Suprapubic skin (tissue), 4 donors: ENCODE results near the gene CD109. TPM values are rescaled to one million over a fixed set of nuclear protein-coding genes. Genes with fewer than 3 reads are reported as not detected.
A peak's percentile ranks its signal among the peaks of the same experiment; 100 is the strongest.

Source experiments
- DNase-seq, 2 donors: peaks; one replicate each; pipeline ENCODE4 v3.0.0-alpha.2; 2019; ENCODE audit warnings: low spot score in 2 of 2
- H3K27ac ChIP-seq: fragments of 200-600 bp; sonication (generic); one replicate; pipeline ENCODE4 v1.5.1; 2019
- H3K27me3 ChIP-seq: fragments of 200-600 bp; sonication (generic); one replicate; pipeline ENCODE4 v1.5.1; 2019
- H3K36me3 ChIP-seq: fragments of 200-600 bp; sonication (generic); one replicate; pipeline ENCODE4 v1.5.1; 2019
- H3K4me1 ChIP-seq: fragments of 200-600 bp; sonication (generic); one replicate; pipeline ENCODE4 v1.5.1; 2019
- H3K4me3 ChIP-seq: fragments of 200-600 bp; sonication (generic); one replicate; pipeline ENCODE4 v1.5.1; 2019; ENCODE audit warnings: mild to moderate bottlenecking
- H3K9me3 ChIP-seq: fragments of 200-600 bp; sonication (generic); one replicate; pipeline ENCODE4 v1.5.1; 2019
- EP300 ChIP-seq: sonication (generic); formaldehyde crosslinking; IDR thresholded peaks from one replicate; pipeline ENCODE4 v1.6.1; 2017; ENCODE audit warnings: antibody characterized with exemption
- POLR2A ChIP-seq, 2 donors: fragments of 450-650 bp; IDR thresholded peaks; one replicate each; pipeline ENCODE4 v1.6.1; 2017; ENCODE audit warnings: antibody characterized with exemption in 2 of 2, mild to moderate bottlenecking in 2 of 2, moderate library complexity in 2 of 2
- POLR2AphosphoS5 ChIP-seq, 3 donors: sonication (generic); formaldehyde crosslinking; IDR thresholded peaks; one replicate each; pipeline ENCODE4 v1.6.1; 2017; ENCODE audit warnings: antibody characterized with exemption in 3 of 3
- WGBS: methylation state at CpG from one replicate; pipeline ENCODE4 v1.1.5; 2018; 5-methylcytosine and 5-hydroxymethylcytosine counted together
- total RNA-seq, 4 donors: library from RNA; depleted of rRNA; stranded (reverse); fragments of >200 nt; gene quantifications; one replicate each; pipeline ENCODE4 v1.1.0, GENCODE V29; 2016
- TF ChIP-seq, protein P1 (sequence below), 2 donors: fragments of 200-600 bp in 1 of 2; fragments of 450-650 bp in 1 of 2; sonication (generic) in 1 of 2; IDR thresholded peaks; one replicate each; pipeline ENCODE4 v1.5.1; 2016 to 2019; ENCODE audit warnings: antibody characterized with exemption in 2 of 2, mild to moderate bottlenecking in 1 of 2, moderate library complexity in 1 of 2

Gene CD109
- total RNA-seq, 4 donors from 2014 or later: 27.5 to 48.2 (median 43.1) TPM

- Histone ChIP-seq H3K4me1 (peaks cover 7% of the 10 kb centered on the region), H3K27ac (no peak overlapping the region), H3K4me3 (no peak overlapping the region), H3K9me3 (no peaks in the 10 kb centered on the region), H3K27me3 (no peaks in the 10 kb centered on the region), H3K36me3 (no peaks in the 10 kb centered on the region)
- 92% methylated on average over 5 of the region's 5 CpGs for WGBS
- DNase-seq: no peak
- TF ChIP-seq EP300: no peak
- TF ChIP-seq POLR2A (IDR thresholded peaks at IDR 0.05): no peak
- TF ChIP-seq, protein P1, sequence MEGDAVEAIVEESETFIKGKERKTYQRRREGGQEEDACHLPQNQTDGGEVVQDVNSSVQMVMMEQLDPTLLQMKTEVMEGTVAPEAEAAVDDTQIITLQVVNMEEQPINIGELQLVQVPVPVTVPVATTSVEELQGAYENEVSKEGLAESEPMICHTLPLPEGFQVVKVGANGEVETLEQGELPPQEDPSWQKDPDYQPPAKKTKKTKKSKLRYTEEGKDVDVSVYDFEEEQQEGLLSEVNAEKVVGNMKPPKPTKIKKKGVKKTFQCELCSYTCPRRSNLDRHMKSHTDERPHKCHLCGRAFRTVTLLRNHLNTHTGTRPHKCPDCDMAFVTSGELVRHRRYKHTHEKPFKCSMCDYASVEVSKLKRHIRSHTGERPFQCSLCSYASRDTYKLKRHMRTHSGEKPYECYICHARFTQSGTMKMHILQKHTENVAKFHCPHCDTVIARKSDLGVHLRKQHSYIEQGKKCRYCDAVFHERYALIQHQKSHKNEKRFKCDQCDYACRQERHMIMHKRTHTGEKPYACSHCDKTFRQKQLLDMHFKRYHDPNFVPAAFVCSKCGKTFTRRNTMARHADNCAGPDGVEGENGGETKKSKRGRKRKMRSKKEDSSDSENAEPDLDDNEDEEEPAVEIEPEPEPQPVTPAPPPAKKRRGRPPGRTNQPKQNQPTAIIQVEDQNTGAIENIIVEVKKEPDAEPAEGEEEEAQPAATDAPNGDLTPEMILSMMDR (IDR thresholded peaks at IDR 0.05): no peak
- TF ChIP-seq POLR2AphosphoS5 (IDR thresholded peaks at IDR 0.05): no peak
Observed at GRCh38 chr6:73690056-73690455, 5.9 kb upstream of the CD109 start.

DNA sequence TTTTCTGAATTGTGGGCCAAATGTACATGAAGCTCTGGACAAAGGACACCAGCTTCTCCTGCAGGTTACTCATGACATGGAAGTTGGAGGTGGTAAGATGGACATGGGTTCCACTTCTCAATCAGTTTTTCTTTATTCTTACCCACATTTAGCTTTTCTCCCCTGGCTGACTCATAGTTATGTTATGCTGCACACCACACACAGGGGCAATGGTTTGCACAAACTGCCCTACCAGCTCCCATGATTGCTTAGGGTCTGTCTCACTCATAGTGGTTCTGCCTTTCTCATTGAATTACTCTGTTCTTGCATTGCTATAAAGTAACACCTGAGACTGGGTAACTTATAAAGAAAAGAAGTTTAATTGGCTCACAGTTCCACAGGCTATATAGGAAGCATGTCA is 4.5 kb upstream of the CD109 start:
- Histone ChIP-seq H3K4me3 (no peak overlapping the region), H3K27ac (no peak overlapping the region), H3K4me1 (peaks cover 12% of the 10 kb centered on the region), H3K36me3 (no peaks in the 10 kb centered on the region), H3K27me3 (no peaks in the 10 kb centered on the region), H3K9me3 (no peaks in the 10 kb centered on the region)
- no peak for TF ChIP-seq POLR2A (IDR thresholded peaks at IDR 0.05)
- TF ChIP-seq POLR2AphosphoS5 (IDR thresholded peaks at IDR 0.05): no peak
- TF ChIP-seq, protein P1 (IDR thresholded peaks at IDR 0.05): no peak
- no peak for TF ChIP-seq EP300
- no peak for DNase-seq

- WGBS: 28% methylated on average over 5 of the region's 5 CpGs
- TF ChIP-seq POLR2A (IDR thresholded peaks at IDR 0.05) (no peak), POLR2AphosphoS5 (IDR thresholded peaks at IDR 0.05) (no peak), EP300 (no peak)
- TF ChIP-seq, protein P1 (IDR thresholded peaks at IDR 0.05): no peak
- Histone ChIP-seq H3K27me3 (no peaks in the 10 kb centered on the region), H3K4me3 (peak overlapping the region; percentile 63), H3K27ac (peak overlapping the region; percentile 90), H3K9me3 (no peaks in the 10 kb centered on the region), H3K4me1 (peaks cover 28% of the 10 kb centered on the region), H3K36me3 (no peaks in the 10 kb centered on the region)
- no peak for DNase-seq
Observed at GRCh38 chr6:73694711-73695411, 1.1 kb upstream of the CD109 start.

- no peak for DNase-seq
- Histone ChIP-seq H3K36me3 (no peaks in the 10 kb centered on the region), H3K27ac (peak overlapping the region; percentile 90), H3K9me3 (no peaks in the 10 kb centered on the region), H3K4me3 (peak overlapping the region; percentile 63), H3K27me3 (no peaks in the 10 kb centered on the region), H3K4me1 (peaks cover 33% of the 10 kb centered on the region)
- TF ChIP-seq EP300: no peak
- no peak for TF ChIP-seq POLR2AphosphoS5 (IDR thresholded peaks at IDR 0.05)
- WGBS: 34% methylated on average over 10 of the region's 10 CpGs
Observed at GRCh38 chr6:73696966-73697655, 1.1 kb downstream of the CD109 start.

- 88% methylated on average over 4 of the region's 4 CpGs for WGBS
- no peak overlapping the region for H3K4me3 ChIP-seq
- peaks cover 55% of the 10 kb centered on the region for H3K4me1 ChIP-seq
- H3K27me3 ChIP-seq: no peaks in the 10 kb centered on the region
- H3K9me3 ChIP-seq: no peaks in the 10 kb centered on the region
- H3K36me3 ChIP-seq: no peaks in the 10 kb centered on the region
- H3K27ac ChIP-seq: no peak overlapping the region
- TF ChIP-seq POLR2A (IDR thresholded peaks at IDR 0.05): no peak
- TF ChIP-seq, protein P1 (IDR thresholded peaks at IDR 0.05): no peak
- no peak for TF ChIP-seq EP300
- TF ChIP-seq POLR2AphosphoS5 (IDR thresholded peaks at IDR 0.05): no peak
- no peak for DNase-seq
Observed at GRCh38 chr6:73699676-73700459, 3.9 kb downstream of the CD109 start.
